SU-DHL-6 (cell line): ENCODE results near the gene CHD5.

Experiments
- EZH2phosphoT487 ChIP-seq: fragments of 200-600 bp; sonication (generic), shearing (Covaris generic); conservative IDR thresholded peaks from 2 replicates; pipeline ENCODE4 v1.6.1; 2018; ENCODE audit warnings: mild to moderate bottlenecking, antibody characterized with exemption, low read length, moderate library complexity, mixed read lengths
- TF ChIP-seq, protein P1 (sequence below): fragments of 200-600 bp; sonication (generic); IDR thresholded peaks from one replicate; pipeline ENCODE4 v1.5.1; 2017; ENCODE audit warnings: antibody characterized with exemption, mild to moderate bottlenecking, low read length, moderate library complexity; ENCODE audit not compliant: insufficient read depth, poor library complexity, severe bottlenecking

DNA sequence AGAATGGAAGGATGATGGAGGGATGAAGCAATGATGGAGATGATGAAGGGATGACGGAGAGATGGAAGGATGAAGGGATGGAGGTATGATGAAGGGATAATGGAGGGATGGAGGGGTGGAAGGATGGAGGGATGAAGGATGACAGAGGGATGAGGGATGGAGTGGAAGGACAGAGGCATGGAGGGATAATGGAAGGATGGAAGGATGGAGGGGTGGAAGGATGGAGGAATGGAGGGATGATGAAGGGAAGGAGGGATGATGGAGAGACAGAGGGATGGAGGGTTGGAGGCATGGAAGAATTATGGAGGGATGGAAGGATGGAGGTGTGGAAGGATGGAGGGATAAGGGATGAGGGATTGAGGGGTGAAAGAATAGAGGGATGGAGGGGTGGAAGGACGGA is 71.6 kb downstream of the CHD5 start:
- TF ChIP-seq, protein P1, sequence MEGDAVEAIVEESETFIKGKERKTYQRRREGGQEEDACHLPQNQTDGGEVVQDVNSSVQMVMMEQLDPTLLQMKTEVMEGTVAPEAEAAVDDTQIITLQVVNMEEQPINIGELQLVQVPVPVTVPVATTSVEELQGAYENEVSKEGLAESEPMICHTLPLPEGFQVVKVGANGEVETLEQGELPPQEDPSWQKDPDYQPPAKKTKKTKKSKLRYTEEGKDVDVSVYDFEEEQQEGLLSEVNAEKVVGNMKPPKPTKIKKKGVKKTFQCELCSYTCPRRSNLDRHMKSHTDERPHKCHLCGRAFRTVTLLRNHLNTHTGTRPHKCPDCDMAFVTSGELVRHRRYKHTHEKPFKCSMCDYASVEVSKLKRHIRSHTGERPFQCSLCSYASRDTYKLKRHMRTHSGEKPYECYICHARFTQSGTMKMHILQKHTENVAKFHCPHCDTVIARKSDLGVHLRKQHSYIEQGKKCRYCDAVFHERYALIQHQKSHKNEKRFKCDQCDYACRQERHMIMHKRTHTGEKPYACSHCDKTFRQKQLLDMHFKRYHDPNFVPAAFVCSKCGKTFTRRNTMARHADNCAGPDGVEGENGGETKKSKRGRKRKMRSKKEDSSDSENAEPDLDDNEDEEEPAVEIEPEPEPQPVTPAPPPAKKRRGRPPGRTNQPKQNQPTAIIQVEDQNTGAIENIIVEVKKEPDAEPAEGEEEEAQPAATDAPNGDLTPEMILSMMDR = no peak
- no peak for TF ChIP-seq EZH2phosphoT487
